RWPE2 (cell line): ENCODE results near the gene HNRNPH1.

ENCODE experiments used
- ATAC-seq: fragments of 200-7000 bp; cut with Tn5 transposase; 3 replicates; pipeline ENCODE4 v1.9.1; 2021; ENCODE audit warnings: low read depth
- DNase-seq: peaks from one replicate; pipeline ENCODE4 v3.0.0-alpha.2; 2020; ENCODE audit warnings: low spot score
- H3K27ac ChIP-seq: fragments of 450-650 bp; 2 replicates; pipeline ENCODE4 v1.5.1; 2017; ENCODE audit warnings: mild to moderate bottlenecking; ENCODE audit not compliant: poor library complexity, severe bottlenecking
- H3K27me3 ChIP-seq: fragments of 250-450 bp; sonication (Bioruptor Pico); 2 replicates; pipeline ENCODE4 v1.5.1; 2021; ENCODE audit warnings: mild to moderate bottlenecking, moderate library complexity; ENCODE audit not compliant: insufficient read depth, poor library complexity, severe bottlenecking
- H3K36me3 ChIP-seq: fragments of 250-450 bp; sonication (Bioruptor Pico); 2 replicates; pipeline ENCODE4 v1.5.1; 2020; ENCODE audit warnings: low read depth, mild to moderate bottlenecking, moderate library complexity
- H3K4me1 ChIP-seq: fragments of 250-450 bp; sonication (Bioruptor Pico); 2 replicates; pipeline ENCODE4 v1.5.1; 2021; ENCODE audit warnings: mild to moderate bottlenecking, moderate library complexity; ENCODE audit not compliant: insufficient read depth, poor library complexity, severe bottlenecking
- H3K4me3 ChIP-seq: fragments of 250-450 bp; sonication (Bioruptor Pico); 2 replicates; pipeline ENCODE4 v1.5.1; 2021; ENCODE audit warnings: mild to moderate bottlenecking, moderate library complexity; ENCODE audit not compliant: severe bottlenecking
- H3K9me3 ChIP-seq: fragments of 250-450 bp; sonication (Bioruptor Pico); 2 replicates; pipeline ENCODE4 v1.5.1; 2021; ENCODE audit warnings: mild to moderate bottlenecking, moderate library complexity; ENCODE audit not compliant: severe bottlenecking
- CTCF ChIP-seq: fragments of 450-650 bp; IDR thresholded peaks from one replicate; pipeline ENCODE4 v1.5.1; 2017; ENCODE audit warnings: mild to moderate bottlenecking, moderate library complexity; ENCODE audit not compliant: poor library complexity, severe bottlenecking

Gene HNRNPH1

GRCh38 chr5:179608131-179608581 lies 15.3 kb downstream of the HNRNPH1 start:
- no peak overlapping the region for H3K27ac ChIP-seq
- H3K4me1 ChIP-seq = no peaks in the 10 kb centered on the region
- H3K36me3 ChIP-seq = peaks cover 70% of the 10 kb centered on the region
- H3K9me3 ChIP-seq = no peaks in the 10 kb centered on the region
- no peak for TF ChIP-seq CTCF
- ATAC-seq = peak; percentile 3; the same call in 1 of the 3 replicates
- no peak overlapping the region for H3K4me3 ChIP-seq
- DNase-seq = no peak
- no peaks in the 10 kb centered on the region for H3K27me3 ChIP-seq

- H3K4me1 ChIP-seq = no peaks in the 10 kb centered on the region
- H3K9me3 ChIP-seq = no peaks in the 10 kb centered on the region
- H3K36me3 ChIP-seq = peaks cover 67% of the 10 kb centered on the region
- ATAC-seq (peak; percentile 12; the same call in 2 of the 3 replicates), DNase-seq (no peak)
- no peak for TF ChIP-seq CTCF
- no peaks in the 10 kb centered on the region for H3K27me3 ChIP-seq
- H3K4me3 ChIP-seq = no peak overlapping the region
- H3K27ac ChIP-seq = no peak overlapping the region
Measured at GRCh38 chr5:179607160-179607931, 16.1 kb downstream of the HNRNPH1 start.

- DNase-seq = no peak
- H3K36me3 ChIP-seq = peaks cover 67% of the 10 kb centered on the region
- H3K9me3 ChIP-seq = no peaks in the 10 kb centered on the region
- no peaks in the 10 kb centered on the region for H3K4me1 ChIP-seq
- H3K27ac ChIP-seq = no peak overlapping the region
- no peak for TF ChIP-seq CTCF
- H3K4me3 ChIP-seq = no peak overlapping the region
- no peak for ATAC-seq
- no peaks in the 10 kb centered on the region for H3K27me3 ChIP-seq
Measured at GRCh38 chr5:179606910-179607159, 16.6 kb downstream of the HNRNPH1 start.

- no peak overlapping the region for H3K4me3 ChIP-seq
- peaks cover 65% of the 10 kb centered on the region for H3K36me3 ChIP-seq
- H3K4me1 ChIP-seq = no peaks in the 10 kb centered on the region
- H3K27me3 ChIP-seq = no peaks in the 10 kb centered on the region
- DNase-seq (no peak), ATAC-seq (no peak)
- no peaks in the 10 kb centered on the region for H3K9me3 ChIP-seq
- no peak for TF ChIP-seq CTCF
- H3K27ac ChIP-seq = no peak overlapping the region
Measured at GRCh38 chr5:179606071-179606909, 17.2 kb downstream of the HNRNPH1 start.
